ENCODE results near the gene APBB2. TPM values are rescaled to one million over a fixed set of nuclear protein-coding genes. Genes with fewer than 3 reads are reported as not detected.

APBB2 gene
- total RNA-seq, 1 donor from 2014 or later, result 23.5 TPM

- intact Hi-C loops (cut with micrococcal nuclease), result no loop called here
- peak overlapping the region; percentile 57 for H3K27ac ChIP-seq (replicated peaks)
- no peak for DNase-seq
- H3K27me3 ChIP-seq (ENCODE audit: low read depth), result no peaks in the 10 kb centered on the region
- H3K36me3 ChIP-seq, result no peaks in the 10 kb centered on the region
- peaks cover 25% of the 10 kb centered on the region for H3K4me1 ChIP-seq
- H3K9me3 ChIP-seq (replicated peaks), result no peaks in the 10 kb centered on the region
- peak overlapping the region; percentile 45 for H3K4me3 ChIP-seq
- TF ChIP-seq CTCF (IDR thresholded peaks at IDR 0.05; ENCODE audit: borderline replicate concordance), result no peak
Observed at GRCh38 chr4:40842725-40843423, 371.5 kb downstream of the APBB2 start.

- TF ChIP-seq CTCF (IDR thresholded peaks at IDR 0.05; ENCODE audit: borderline replicate concordance), result no peak
- DNase-seq, result no peak
- Histone ChIP-seq H3K27me3 (ENCODE audit: low read depth) (no peaks in the 10 kb centered on the region), H3K4me1 (peaks cover 27% of the 10 kb centered on the region), H3K4me3 (peak overlapping the region; percentile 45), H3K9me3 (replicated peaks) (no peaks in the 10 kb centered on the region), H3K36me3 (no peaks in the 10 kb centered on the region), H3K27ac (replicated peaks) (peak overlapping the region; percentile 57)
- intact Hi-C loops (cut with micrococcal nuclease), result no loop called here
Observed at GRCh38 chr4:40842318-40842717, 372.0 kb downstream of the APBB2 start.

GRCh38 chr4:40840985-40841571 lies 373.3 kb downstream of the APBB2 start:
- H3K4me1 ChIP-seq, result peaks cover 32% of the 10 kb centered on the region
- intact Hi-C loops (cut with micrococcal nuclease), result no loop called here

GRCh38 chr4:40840255-40840984 lies 373.9 kb downstream of the APBB2 start:
- Histone ChIP-seq H3K27ac (replicated peaks) (no peak overlapping the region), H3K4me1 (peaks cover 30% of the 10 kb centered on the region)

More at GRCh38 chr4:40840985-40841571, 373.3 kb downstream of the APBB2 start:
- peak; percentile 64 for DNase-seq
- H3K27me3 ChIP-seq (ENCODE audit: low read depth), result no peaks in the 10 kb centered on the region
- H3K36me3 ChIP-seq, result no peaks in the 10 kb centered on the region
- no peaks in the 10 kb centered on the region for H3K9me3 ChIP-seq (replicated peaks)
- TF ChIP-seq CTCF (IDR thresholded peaks at IDR 0.05; ENCODE audit: borderline replicate concordance), result peak; percentile 73
- H3K27ac ChIP-seq (replicated peaks), result no peak overlapping the region
- no peak overlapping the region for H3K4me3 ChIP-seq

More at GRCh38 chr4:40840255-40840984, 373.9 kb downstream of the APBB2 start:
- H3K4me3 ChIP-seq, result no peak overlapping the region
- peaks cover 7% of the 10 kb centered on the region for H3K36me3 ChIP-seq
- TF ChIP-seq CTCF (IDR thresholded peaks at IDR 0.05; ENCODE audit: borderline replicate concordance), result no peak
- intact Hi-C loops (cut with micrococcal nuclease), result no loop called here
- no peaks in the 10 kb centered on the region for H3K9me3 ChIP-seq (replicated peaks)
- no peaks in the 10 kb centered on the region for H3K27me3 ChIP-seq (ENCODE audit: low read depth)
- no peak for DNase-seq

Measured in left ventricle myocardium inferior (tissue), 1 donor.